HG03469 (cell line): ENCODE results near the gene NPDC1.
A peak's percentile ranks its signal among the peaks of the same experiment; 100 is the strongest.

Experiments
- ATAC-seq: cut with Tn5 transposase; IDR thresholded peaks from one replicate; pipeline ENCODE4 v1.9.1; 2021; ENCODE audit warnings: mild to moderate bottlenecking, moderate library complexity, moderate number of reproducible peaks; ENCODE audit not compliant: unreplicated experiment

The NPDC1 gene

GRCh38 chr9:136996361-136997292, 49.4 kb downstream of the NPDC1 start, which contains the start of gene CLIC3:
Gene CLIC3, minus strand, starts transcription at chr9:136996568. Its CDS starts 25 bp downstream, at chr9:136996543.
- ATAC-seq: no peak

- ATAC-seq: no peak
These were observed 50.1 kb downstream of the NPDC1 start for GRCh38 chr9:136995772-136996311.

GRCh38 chr9:136995362-136995761, 50.6 kb downstream of the NPDC1 start:
- ATAC-seq: no peak

- ATAC-seq: no peak
These were observed 51.1 kb downstream of the NPDC1 start for GRCh38 chr9:136994888-136995230.

GRCh38 chr9:136994180-136994887, 51.6 kb downstream of the NPDC1 start:
- ATAC-seq: no peak

GRCh38 chr9:136992819-136993369, 53.1 kb downstream of the NPDC1 start:
- ATAC-seq: no peak

- ATAC-seq: peak; percentile 47
These were observed 53.8 kb downstream of the NPDC1 start, which contains the start of gene PAXX for GRCh38 chr9:136991993-136992818. Gene PAXX, plus strand, starts transcription at chr9:136992422. Its CDS starts 22 bp downstream, at chr9:136992444.

GRCh38 chr9:136990242-136990911, 55.6 kb downstream of the NPDC1 start:
- no peak for ATAC-seq
